Prostate gland (tissue), 2 donors: ENCODE measurements around the gene CENPV.

ENCODE experiments used
- POLR2A ChIP-seq: fragments of 450-650 bp; IDR thresholded peaks from one replicate; pipeline ENCODE4 v1.6.1; 2016; ENCODE audit warnings: antibody characterized with exemption, mild to moderate bottlenecking
- TF ChIP-seq, protein P1 (sequence below), 4 experiments: fragments of 200-600 bp in 2 of 4; fragments of 450-650 bp in 2 of 4; sonication (generic) in 2 of 4; IDR thresholded peaks; 1 replicate in 3 of 4; 2 replicates in 1 of 4; pipeline ENCODE4 v1.5.1; 2016 to 2019; ENCODE audit warnings: antibody characterized with exemption in 4 of 4, mild to moderate bottlenecking in 2 of 4, moderate library complexity in 2 of 4

DNA sequence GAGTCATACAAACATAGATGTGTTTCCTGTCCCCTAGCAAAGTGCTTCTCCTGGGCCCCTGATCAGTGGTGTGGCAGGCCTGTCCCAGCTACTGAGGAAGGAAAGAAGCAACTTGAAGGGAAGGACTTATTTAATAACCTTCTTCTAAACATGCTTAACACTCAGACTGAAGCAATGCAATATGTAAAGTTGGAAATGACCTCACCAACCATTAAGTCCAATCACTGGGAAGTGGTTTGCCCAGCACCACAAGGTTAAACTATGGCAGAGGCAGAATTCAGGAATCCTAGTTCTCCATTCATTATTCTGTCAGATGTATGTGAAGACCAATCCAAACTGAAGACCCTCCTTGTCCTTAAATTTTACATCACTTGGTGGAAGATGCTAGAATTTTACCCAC is 39.1 kb downstream of the CENPV start:
- TF ChIP-seq, protein P1, sequence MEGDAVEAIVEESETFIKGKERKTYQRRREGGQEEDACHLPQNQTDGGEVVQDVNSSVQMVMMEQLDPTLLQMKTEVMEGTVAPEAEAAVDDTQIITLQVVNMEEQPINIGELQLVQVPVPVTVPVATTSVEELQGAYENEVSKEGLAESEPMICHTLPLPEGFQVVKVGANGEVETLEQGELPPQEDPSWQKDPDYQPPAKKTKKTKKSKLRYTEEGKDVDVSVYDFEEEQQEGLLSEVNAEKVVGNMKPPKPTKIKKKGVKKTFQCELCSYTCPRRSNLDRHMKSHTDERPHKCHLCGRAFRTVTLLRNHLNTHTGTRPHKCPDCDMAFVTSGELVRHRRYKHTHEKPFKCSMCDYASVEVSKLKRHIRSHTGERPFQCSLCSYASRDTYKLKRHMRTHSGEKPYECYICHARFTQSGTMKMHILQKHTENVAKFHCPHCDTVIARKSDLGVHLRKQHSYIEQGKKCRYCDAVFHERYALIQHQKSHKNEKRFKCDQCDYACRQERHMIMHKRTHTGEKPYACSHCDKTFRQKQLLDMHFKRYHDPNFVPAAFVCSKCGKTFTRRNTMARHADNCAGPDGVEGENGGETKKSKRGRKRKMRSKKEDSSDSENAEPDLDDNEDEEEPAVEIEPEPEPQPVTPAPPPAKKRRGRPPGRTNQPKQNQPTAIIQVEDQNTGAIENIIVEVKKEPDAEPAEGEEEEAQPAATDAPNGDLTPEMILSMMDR (IDR thresholded peaks at IDR 0.05), result no peak
- TF ChIP-seq POLR2A, result no peak
